ENCODE results near the gene GLYATL3. TPM values are rescaled to one million over a fixed set of nuclear protein-coding genes. Genes with fewer than 3 reads are reported as not detected.
"Not testable (repeated sequence)": the region's sequence is repeated elsewhere in the genome, so short reads cannot be mapped to it uniquely, and the experiment has no call there.

GLYATL3 gene
- not detected in 2 replicates for total RNA-seq

GRCh38 chr6:49499623-49500022 is at the start of gene GLYATL3:
TSS of gene GLYATL3 (plus strand) at chr6:49499923. CDS start at chr6:49511991, 12,068 bp downstream.
- Mint-ChIP-seq H3K27ac (no peak within 1 kb of the TSS), H3K27me3 (ENCODE audit: insufficient read depth) (no peaks in the 10 kb centered on the region), H3K9me3 (no peaks in the 10 kb centered on the region), H3K36me3 (ENCODE audit: low read depth) (peaks cover 2% of the 10 kb centered on the region), H3K4me1 (ENCODE audit: low read depth) (no peaks in the 10 kb centered on the region), H3K4me3 (no peak within 1 kb of the TSS)
- no peak for DNase-seq (ENCODE audit: low spot score)
- intact Hi-C loops (cut with micrococcal nuclease) = no loop called here

GRCh38 chr6:49453221-49453620 is 46.5 kb upstream of the GLYATL3 start:
- DNase-seq (ENCODE audit: low spot score) = no peak
- no peak overlapping the region for H3K4me3 Mint-ChIP-seq
- no peaks in the 10 kb centered on the region for H3K27me3 Mint-ChIP-seq (ENCODE audit: insufficient read depth)
- intact Hi-C loops (cut with micrococcal nuclease) = no loop called here
- peaks cover 14% of the 10 kb centered on the region for H3K36me3 Mint-ChIP-seq (ENCODE audit: low read depth)
- no peak overlapping the region for H3K27ac Mint-ChIP-seq
- H3K4me1 Mint-ChIP-seq (ENCODE audit: low read depth) = peaks cover 9% of the 10 kb centered on the region
- H3K9me3 Mint-ChIP-seq = no peaks in the 10 kb centered on the region

DNA sequence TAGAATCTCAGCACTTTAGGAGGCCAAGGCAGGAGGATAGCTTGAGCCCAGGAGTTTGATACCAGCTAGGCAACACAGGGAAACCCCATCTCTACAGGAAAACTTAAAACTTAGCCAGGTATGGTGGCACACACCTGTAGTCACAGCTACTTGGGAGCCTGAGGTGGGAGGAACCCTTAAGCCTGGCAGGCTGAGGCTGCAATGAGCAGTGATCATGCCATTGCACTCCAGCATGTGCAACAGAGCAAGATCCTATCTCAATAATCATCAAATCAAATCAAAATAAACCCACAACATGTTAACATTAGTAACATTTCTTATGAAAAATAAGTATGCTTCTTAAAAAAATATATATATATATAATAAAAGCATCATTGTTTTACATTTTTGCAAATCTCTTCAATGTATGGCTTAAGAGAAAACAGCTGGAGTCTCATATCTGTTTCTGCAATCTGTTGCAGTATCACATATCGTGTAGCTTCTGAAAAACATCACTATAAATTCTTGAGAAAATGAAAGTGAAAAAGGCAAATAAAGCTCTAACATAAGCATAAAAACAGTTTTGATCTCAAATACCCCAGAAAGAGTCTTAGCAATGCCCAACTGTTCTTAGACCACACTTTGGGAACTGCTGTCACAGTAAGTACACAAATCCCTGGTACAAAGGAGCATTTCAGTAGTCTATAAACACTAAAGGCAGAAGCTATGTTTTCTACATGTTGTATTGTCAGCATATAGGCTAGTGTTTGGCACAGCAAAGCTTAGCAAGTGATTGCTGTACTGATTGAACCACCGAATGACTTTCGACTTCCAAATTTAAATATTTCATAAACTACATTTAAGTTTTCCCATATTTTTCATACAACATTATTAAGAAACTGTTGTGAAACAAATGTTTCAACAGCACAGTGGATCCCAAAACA is 44.7 kb upstream of the GLYATL3 start:
- intact Hi-C loops (cut with micrococcal nuclease) = no loop called here
- Mint-ChIP-seq H3K36me3 (ENCODE audit: low read depth) (peaks cover 16% of the 10 kb centered on the region), H3K9me3 (no peaks in the 10 kb centered on the region), H3K4me3 (no peak overlapping the region), H3K27ac (no peak overlapping the region), H3K4me1 (ENCODE audit: low read depth) (peaks cover 12% of the 10 kb centered on the region), H3K27me3 (ENCODE audit: insufficient read depth) (no peaks in the 10 kb centered on the region)
- DNase-seq (ENCODE audit: low spot score) = no peak

DNA sequence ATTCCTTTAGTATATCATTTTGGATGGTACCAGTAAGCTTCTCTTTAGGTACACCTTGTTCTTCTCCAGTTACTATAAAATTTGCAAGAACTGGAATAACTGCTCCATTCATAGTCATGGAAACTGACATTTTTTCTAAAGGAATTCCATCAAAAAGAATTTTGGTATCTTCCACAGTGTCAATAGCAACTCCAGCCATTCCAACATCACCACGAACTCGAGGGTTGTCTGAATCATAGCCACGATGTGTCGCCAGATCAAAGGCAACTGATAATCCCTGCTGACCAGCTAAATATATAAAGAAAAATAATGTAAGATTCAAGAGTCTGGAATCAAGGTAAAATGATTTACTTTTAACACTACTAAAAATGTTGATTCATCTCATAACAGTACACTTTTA is 42.0 kb upstream of the GLYATL3 start:
- Mint-ChIP-seq H3K27ac (no peak overlapping the region), H3K27me3 (ENCODE audit: insufficient read depth) (no peaks in the 10 kb centered on the region), H3K4me1 (ENCODE audit: low read depth) (peaks cover 35% of the 10 kb centered on the region), H3K9me3 (no peaks in the 10 kb centered on the region), H3K4me3 (no peak overlapping the region), H3K36me3 (ENCODE audit: low read depth) (peaks cover 14% of the 10 kb centered on the region)
- intact Hi-C loops (cut with micrococcal nuclease) = no loop called here
- DNase-seq (ENCODE audit: low spot score) = no peak

DNA sequence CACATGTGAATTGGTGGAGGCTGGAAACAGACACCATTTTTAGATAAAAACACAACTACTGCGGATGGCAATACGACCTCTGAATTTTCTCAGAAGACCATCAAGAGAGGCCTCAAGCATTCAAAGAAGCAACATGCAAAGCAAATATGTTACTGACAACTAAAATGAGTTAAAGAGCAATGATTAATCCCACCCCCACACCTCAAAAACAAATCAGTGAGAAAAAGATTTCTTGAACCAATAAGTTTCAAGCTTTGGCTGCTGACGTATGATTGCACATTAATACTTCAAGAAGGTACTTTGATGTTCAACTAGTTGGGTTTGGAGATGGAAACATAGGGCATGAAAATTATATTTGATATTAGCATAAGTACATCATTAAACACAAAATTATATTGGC is 37.7 kb upstream of the GLYATL3 start:
- intact Hi-C loops (cut with micrococcal nuclease) = loop anchor here (10.0 kb wide), 1 partner anchor 143 kb away; no protein-coding TSS in a partner anchor
- H3K36me3 Mint-ChIP-seq (ENCODE audit: low read depth) = peaks cover 12% of the 10 kb centered on the region
- peak overlapping the region; percentile 97 for H3K27ac Mint-ChIP-seq
- H3K27me3 Mint-ChIP-seq (ENCODE audit: insufficient read depth) = peaks cover 2% of the 10 kb centered on the region
- DNase-seq (ENCODE audit: low spot score) = no peak
- H3K4me1 Mint-ChIP-seq (ENCODE audit: low read depth) = peaks cover 52% of the 10 kb centered on the region
- no peaks in the 10 kb centered on the region for H3K9me3 Mint-ChIP-seq
- peak overlapping the region; percentile 99 for H3K4me3 Mint-ChIP-seq

DNA sequence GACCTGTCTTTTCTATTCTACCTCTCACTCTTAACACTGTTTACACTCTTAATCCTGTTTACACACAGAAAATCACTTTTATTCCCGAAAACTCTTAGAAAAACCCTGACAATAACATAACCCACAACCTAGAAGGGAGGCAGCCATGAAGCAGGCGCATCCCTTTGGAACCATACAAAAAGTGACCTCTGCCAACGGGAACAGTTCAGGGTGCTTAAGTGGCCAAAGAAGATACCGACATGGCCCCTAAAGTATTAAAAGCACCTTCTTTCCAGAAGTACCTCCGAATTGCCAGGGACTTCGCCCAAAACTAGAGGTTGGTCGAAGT is 37.2 kb upstream of the GLYATL3 start:
- Mint-ChIP-seq H3K27me3 (ENCODE audit: insufficient read depth) (peaks cover 2% of the 10 kb centered on the region), H3K36me3 (ENCODE audit: low read depth) (peaks cover 9% of the 10 kb centered on the region), H3K9me3 (no peaks in the 10 kb centered on the region), H3K4me1 (ENCODE audit: low read depth) (peaks cover 52% of the 10 kb centered on the region), H3K4me3 (peak overlapping the region; percentile 99), H3K27ac (peak overlapping the region; percentile 97)
- DNase-seq (ENCODE audit: low spot score) = no peak
- intact Hi-C loops (cut with micrococcal nuclease) = loop anchor here (10.0 kb wide), 1 partner anchor 142 kb away; no protein-coding TSS in a partner anchor

GRCh38 chr6:49462927-49463611 is 36.7 kb upstream of the GLYATL3 start, which contains the start of the genes CENPQ and MMUT:
TSS of gene CENPQ (plus strand) at chr6:49463370. CDS start at chr6:49470177, 6,807 bp downstream.
TSS of gene MMUT (minus strand) at chr6:49463253. CDS start at chr6:49459466, 3,787 bp downstream.
- H3K9me3 Mint-ChIP-seq = no peaks in the 10 kb centered on the region
- peaks cover 8% of the 10 kb centered on the region for H3K36me3 Mint-ChIP-seq (ENCODE audit: low read depth)
- intact Hi-C loops (cut with micrococcal nuclease) = loop anchor here (1.0 to 10.0 kb wide), 3 partner anchors 88 to 1985 kb away; no protein-coding TSS in a partner anchor
- peak within 1 kb of the TSS; percentile 99 for H3K4me3 Mint-ChIP-seq
- H3K27me3 Mint-ChIP-seq (ENCODE audit: insufficient read depth) = peaks cover 2% of the 10 kb centered on the region
- DNase-seq (ENCODE audit: low spot score) = peak; percentile 91
- H3K27ac Mint-ChIP-seq = peak within 1 kb of the TSS; percentile 97
- peaks cover 57% of the 10 kb centered on the region for H3K4me1 Mint-ChIP-seq (ENCODE audit: low read depth)

DNA sequence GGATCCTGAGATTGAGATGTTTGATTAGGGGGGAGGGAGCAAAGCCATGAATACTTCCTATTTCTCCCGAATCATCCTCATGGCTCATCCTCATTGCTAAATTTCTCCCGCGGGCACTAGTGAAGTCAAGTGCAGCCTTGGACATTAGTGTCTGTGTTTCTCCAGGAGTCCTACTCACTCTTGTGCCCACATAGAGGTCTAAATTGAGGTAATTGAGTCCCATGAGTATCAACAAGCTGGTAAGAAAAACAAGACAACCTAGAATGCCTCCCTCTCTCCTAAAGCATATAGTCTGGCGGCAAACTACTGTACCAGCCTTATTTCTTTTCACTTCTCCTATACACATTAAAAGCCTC is 36.1 kb upstream of the GLYATL3 start:
- H3K27ac Mint-ChIP-seq = peak overlapping the region; percentile 97
- H3K4me1 Mint-ChIP-seq (ENCODE audit: low read depth) = peaks cover 59% of the 10 kb centered on the region
- intact Hi-C loops (cut with micrococcal nuclease) = loop anchor here (1.0 to 10.0 kb wide), 3 partner anchors 88 to 1985 kb away; no protein-coding TSS in a partner anchor
- H3K4me3 Mint-ChIP-seq = peak overlapping the region; percentile 99
- no peak for DNase-seq (ENCODE audit: low spot score)
- peaks cover 2% of the 10 kb centered on the region for H3K27me3 Mint-ChIP-seq (ENCODE audit: insufficient read depth)
- no peaks in the 10 kb centered on the region for H3K9me3 Mint-ChIP-seq
- peaks cover 8% of the 10 kb centered on the region for H3K36me3 Mint-ChIP-seq (ENCODE audit: low read depth)

- no peak overlapping the region for H3K27ac Mint-ChIP-seq
- H3K4me1 Mint-ChIP-seq (ENCODE audit: low read depth) = peaks cover 59% of the 10 kb centered on the region
- peaks cover 4% of the 10 kb centered on the region for H3K36me3 Mint-ChIP-seq (ENCODE audit: low read depth)
- intact Hi-C loops (cut with micrococcal nuclease) = loop anchor here (10.0 kb wide), 1 partner anchor 140 kb away; no protein-coding TSS in a partner anchor
- no peaks in the 10 kb centered on the region for H3K9me3 Mint-ChIP-seq
- peaks cover 2% of the 10 kb centered on the region for H3K27me3 Mint-ChIP-seq (ENCODE audit: insufficient read depth)
- no peak for DNase-seq (ENCODE audit: low spot score)
- H3K4me3 Mint-ChIP-seq = peak overlapping the region; percentile 99
Observed at GRCh38 chr6:49464691-49465090, 35.0 kb upstream of the GLYATL3 start.

DNA sequence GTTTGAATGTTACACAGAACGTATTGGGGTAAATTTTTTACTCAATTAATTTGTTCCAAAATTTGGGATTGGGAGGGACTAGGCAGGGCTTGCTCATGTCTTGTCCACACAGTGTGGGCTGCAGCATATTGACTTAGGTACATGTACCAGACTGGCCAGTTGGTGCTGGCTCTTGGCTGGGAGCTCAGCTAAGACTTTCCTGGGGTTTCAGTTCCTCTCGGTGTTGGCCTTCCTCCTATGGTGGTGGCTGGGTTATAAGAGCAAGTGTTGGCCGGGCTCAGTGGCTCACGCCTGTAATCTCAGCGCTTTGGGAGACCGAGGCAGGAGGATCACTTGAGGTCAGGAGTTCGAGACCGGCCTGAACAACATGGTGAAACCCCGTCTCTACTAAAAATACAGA is 31.7 kb upstream of the GLYATL3 start:
- Mint-ChIP-seq H3K4me1 (ENCODE audit: low read depth) (peaks cover 33% of the 10 kb centered on the region), H3K4me3 (no peak overlapping the region), H3K9me3 (no peaks in the 10 kb centered on the region), H3K27ac (no peak overlapping the region), H3K27me3 (ENCODE audit: insufficient read depth) (peaks cover 2% of the 10 kb centered on the region), H3K36me3 (ENCODE audit: low read depth) (peaks cover 10% of the 10 kb centered on the region)
- DNase-seq (ENCODE audit: low spot score) = no peak
- intact Hi-C loops (cut with micrococcal nuclease) = loop anchor here (10.0 kb wide), 1 partner anchor 137 kb away; no protein-coding TSS in a partner anchor

GRCh38 chr6:49476564-49476963 is 23.2 kb upstream of the GLYATL3 start:
- H3K27ac Mint-ChIP-seq; DNase-seq (ENCODE audit: low spot score); H3K27me3 Mint-ChIP-seq (ENCODE audit: insufficient read depth); H3K9me3 Mint-ChIP-seq; H3K4me1 Mint-ChIP-seq (ENCODE audit: low read depth); intact Hi-C loops (cut with micrococcal nuclease); H3K4me3 Mint-ChIP-seq: not testable (repeated sequence)
- H3K36me3 Mint-ChIP-seq (ENCODE audit: low read depth) = peaks cover 29% of the 10 kb centered on the region

DNA sequence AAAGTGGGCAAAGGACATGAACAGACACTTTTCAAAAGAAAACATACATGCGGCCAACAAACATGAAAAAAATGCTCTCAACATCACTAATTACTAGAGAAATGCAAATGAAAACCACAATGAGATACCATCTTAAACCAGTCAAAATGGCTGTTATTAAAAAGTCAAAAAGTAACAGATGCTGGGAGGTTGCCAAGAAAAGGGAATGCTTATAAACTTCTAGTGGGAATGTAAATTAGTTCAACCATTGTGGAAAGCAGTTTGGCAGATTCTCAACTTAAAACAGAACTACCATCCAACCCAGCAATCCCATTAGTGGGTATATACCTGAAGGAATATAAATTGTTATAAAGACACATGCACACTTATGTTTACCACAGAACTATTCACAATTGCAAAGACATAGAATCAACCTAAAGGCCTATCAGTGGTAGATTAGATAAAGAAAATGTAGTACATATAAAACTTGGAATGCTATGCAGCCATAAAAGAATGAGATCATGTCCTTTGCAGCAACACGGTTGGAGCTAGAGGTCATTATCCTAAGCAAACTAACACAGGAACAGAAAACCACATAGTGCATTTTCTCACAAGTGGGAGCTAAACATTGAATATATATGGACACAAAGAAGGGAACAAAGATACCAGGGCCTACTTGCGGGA is 20.3 kb upstream of the GLYATL3 start:
- Mint-ChIP-seq H3K27ac (no peak overlapping the region), H3K4me3 (no peak overlapping the region), H3K4me1 (ENCODE audit: low read depth) (no peaks in the 10 kb centered on the region), H3K36me3 (ENCODE audit: low read depth) (peaks cover 13% of the 10 kb centered on the region), H3K27me3 (ENCODE audit: insufficient read depth) (no peaks in the 10 kb centered on the region), H3K9me3 (no peaks in the 10 kb centered on the region)
- intact Hi-C loops (cut with micrococcal nuclease) = no loop called here
- no peak for DNase-seq (ENCODE audit: low spot score)
